KMS-11 (cell line): ENCODE measurements around the gene AVPR2.

Experiments used
- H2AFZ ChIP-seq: fragments of 200-600 bp; sonication (generic); 2 replicates; pipeline ENCODE4 v1.6.1; 2016; ENCODE audit warnings: antibody characterized with exemption, mixed run types, low read depth
- H3K27ac ChIP-seq: fragments of 200-600 bp; sonication (generic); 2 replicates; pipeline ENCODE4 v1.6.1; 2016; ENCODE audit warnings: mild to moderate bottlenecking, mixed run types
- H3K27me3 ChIP-seq: fragments of 200-600 bp; sonication (generic); 2 replicates; pipeline ENCODE4 v1.6.1; 2017; ENCODE audit warnings: mild to moderate bottlenecking, low read depth, mixed run types, moderate library complexity; ENCODE audit not compliant: insufficient read depth
- H3K36me3 ChIP-seq: fragments of 200-600 bp; sonication (generic); 2 replicates; pipeline ENCODE4 v1.6.1; 2017; ENCODE audit warnings: mild to moderate bottlenecking, mixed run types; ENCODE audit not compliant: insufficient read depth
- H3K4me1 ChIP-seq: fragments of 200-600 bp; sonication (generic); 2 replicates; pipeline ENCODE4 v1.6.1; 2016; ENCODE audit warnings: mild to moderate bottlenecking, low read depth, mixed run types; ENCODE audit not compliant: poor library complexity, severe bottlenecking
- H3K4me2 ChIP-seq: fragments of 200-600 bp; sonication (generic); 2 replicates; pipeline ENCODE4 v1.7.0; 2016; ENCODE audit warnings: mild to moderate bottlenecking, mixed run types
- H3K4me3 ChIP-seq: fragments of 200-600 bp; sonication (generic); IDR thresholded peaks from 2 replicates; pipeline ENCODE4 v1.6.1; 2017; ENCODE audit warnings: low read depth, low read length, mixed read lengths; ENCODE audit not compliant: insufficient read depth
- H3K79me2 ChIP-seq: fragments of 200-600 bp; sonication (generic); 2 replicates; pipeline ENCODE4 v1.6.1; 2016; ENCODE audit warnings: low read depth, mixed run types; ENCODE audit not compliant: insufficient read depth
- H3K9ac ChIP-seq: fragments of 200-600 bp; sonication (generic); 2 replicates; pipeline ENCODE4 v1.6.1; 2016; ENCODE audit warnings: mild to moderate bottlenecking, mixed run types
- H4K20me1 ChIP-seq: fragments of 200-600 bp; sonication (generic); 2 replicates; pipeline ENCODE4 v1.6.1; 2016; ENCODE audit warnings: mild to moderate bottlenecking, mixed run types; ENCODE audit not compliant: insufficient read depth
- TF ChIP-seq, protein P1 (sequence below): fragments of 200-600 bp; sonication (generic); conservative IDR thresholded peaks from 2 replicates; pipeline ENCODE4 v1.6.1; 2017; ENCODE audit warnings: low read depth, mild to moderate bottlenecking, antibody characterized with exemption, low read length, moderate library complexity, mixed read lengths

The AVPR2 gene

DNA sequence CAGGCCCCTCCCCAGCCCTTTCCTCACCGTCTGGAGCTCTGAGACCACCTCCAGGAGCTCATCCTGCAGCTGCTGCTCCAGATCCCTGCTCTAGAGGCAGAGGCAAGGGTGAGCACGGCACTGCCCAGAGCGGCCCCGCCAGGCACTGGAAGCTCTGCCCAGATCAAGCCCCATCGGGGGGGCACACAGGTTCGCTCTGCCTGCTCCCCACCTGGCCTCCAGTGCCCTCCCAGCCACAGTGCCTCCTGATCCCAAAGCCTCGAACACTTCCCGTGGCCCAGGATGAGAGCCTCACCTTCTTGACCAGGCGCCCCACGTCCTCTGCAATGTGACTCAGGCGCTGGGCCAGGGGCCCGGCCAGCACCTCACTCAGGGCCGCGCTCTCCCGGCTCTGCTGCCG is 16.6 kb downstream of the AVPR2 start:
- no peaks in the 10 kb centered on the region for H3K27me3 ChIP-seq
- peaks cover 12% of the 10 kb centered on the region for H3K4me1 ChIP-seq
- H4K20me1 ChIP-seq, result no peaks in the 10 kb centered on the region
- no peaks in the 10 kb centered on the region for H3K36me3 ChIP-seq
- no peak overlapping the region for H3K9ac ChIP-seq
- no peak overlapping the region for H3K4me2 ChIP-seq
- TF ChIP-seq, protein P1, sequence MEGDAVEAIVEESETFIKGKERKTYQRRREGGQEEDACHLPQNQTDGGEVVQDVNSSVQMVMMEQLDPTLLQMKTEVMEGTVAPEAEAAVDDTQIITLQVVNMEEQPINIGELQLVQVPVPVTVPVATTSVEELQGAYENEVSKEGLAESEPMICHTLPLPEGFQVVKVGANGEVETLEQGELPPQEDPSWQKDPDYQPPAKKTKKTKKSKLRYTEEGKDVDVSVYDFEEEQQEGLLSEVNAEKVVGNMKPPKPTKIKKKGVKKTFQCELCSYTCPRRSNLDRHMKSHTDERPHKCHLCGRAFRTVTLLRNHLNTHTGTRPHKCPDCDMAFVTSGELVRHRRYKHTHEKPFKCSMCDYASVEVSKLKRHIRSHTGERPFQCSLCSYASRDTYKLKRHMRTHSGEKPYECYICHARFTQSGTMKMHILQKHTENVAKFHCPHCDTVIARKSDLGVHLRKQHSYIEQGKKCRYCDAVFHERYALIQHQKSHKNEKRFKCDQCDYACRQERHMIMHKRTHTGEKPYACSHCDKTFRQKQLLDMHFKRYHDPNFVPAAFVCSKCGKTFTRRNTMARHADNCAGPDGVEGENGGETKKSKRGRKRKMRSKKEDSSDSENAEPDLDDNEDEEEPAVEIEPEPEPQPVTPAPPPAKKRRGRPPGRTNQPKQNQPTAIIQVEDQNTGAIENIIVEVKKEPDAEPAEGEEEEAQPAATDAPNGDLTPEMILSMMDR, result no peak
- H3K79me2 ChIP-seq, result peaks cover 43% of the 10 kb centered on the region
- no peak overlapping the region for H3K27ac ChIP-seq
- H3K4me3 ChIP-seq, result no peak overlapping the region
- no peak overlapping the region for H2AFZ ChIP-seq

- no peak overlapping the region for H3K4me3 ChIP-seq
Observed at GRCh38 chrX:153921511-153922446, 17.3 kb downstream of the AVPR2 start.

DNA sequence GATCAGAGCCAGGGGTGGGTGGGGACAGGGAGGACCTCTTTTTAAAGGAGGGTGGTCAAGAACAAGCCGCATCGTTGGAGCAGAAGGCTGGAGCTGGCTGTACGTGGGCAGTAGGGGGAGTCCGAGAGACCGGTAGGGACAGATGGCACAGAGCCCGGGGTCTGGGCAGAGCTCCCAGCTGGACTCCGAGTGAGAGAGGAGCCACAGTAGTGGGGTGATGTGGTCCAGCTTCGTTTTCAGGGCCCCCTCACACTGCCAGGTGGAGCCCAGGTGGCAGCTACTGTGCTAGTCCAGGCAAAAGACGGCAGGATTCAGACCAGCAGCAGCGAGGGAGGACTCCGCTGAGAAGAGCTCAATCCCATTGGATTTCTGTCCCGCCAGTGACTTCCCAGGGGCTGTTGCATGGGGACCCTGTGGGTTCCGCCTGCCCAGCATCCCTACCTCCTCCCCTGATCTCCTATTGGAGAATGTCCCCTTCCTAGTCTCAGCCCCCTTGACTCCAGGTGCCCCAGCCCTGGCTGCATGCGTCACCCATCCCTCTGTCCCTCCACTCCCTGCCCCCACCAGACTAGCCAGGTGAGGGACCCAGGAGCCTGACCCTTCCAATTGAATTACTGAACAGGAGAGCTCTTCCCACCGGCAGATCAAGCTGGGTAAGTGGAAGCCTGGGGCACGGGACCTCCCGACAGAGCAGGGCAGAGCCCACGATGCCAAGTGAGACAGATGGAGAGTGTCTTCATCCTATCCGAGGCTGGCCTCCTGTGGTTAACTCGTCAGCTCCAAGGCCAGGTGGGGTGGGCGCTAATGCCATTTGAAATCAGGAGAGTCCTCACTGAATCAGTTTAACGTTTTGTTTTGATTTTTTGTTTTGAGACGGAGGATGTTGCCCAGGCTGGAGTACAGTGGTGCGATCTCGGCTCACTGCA is 18.7 kb downstream of the AVPR2 start:
- H3K4me2 ChIP-seq, result peak overlapping the region; percentile 94; the same call in 1 of the 2 replicates
- no peak overlapping the region for H3K4me3 ChIP-seq
- no peaks in the 10 kb centered on the region for H3K27me3 ChIP-seq
- no peak overlapping the region for H3K9ac ChIP-seq
- peaks cover 43% of the 10 kb centered on the region for H3K79me2 ChIP-seq
- H4K20me1 ChIP-seq, result no peaks in the 10 kb centered on the region
- H3K4me1 ChIP-seq, result peaks cover 12% of the 10 kb centered on the region
- TF ChIP-seq, protein P1, result no peak
- H3K36me3 ChIP-seq, result no peaks in the 10 kb centered on the region
- no peak overlapping the region for H2AFZ ChIP-seq
- H3K27ac ChIP-seq, result no peak overlapping the region

More at GRCh38 chrX:153921511-153922446, 17.3 kb downstream of the AVPR2 start:
- Histone ChIP-seq H3K4me1 (peaks cover 12% of the 10 kb centered on the region), H4K20me1 (no peaks in the 10 kb centered on the region), H3K4me2 (no peak overlapping the region), H3K79me2 (peaks cover 43% of the 10 kb centered on the region), H3K36me3 (no peaks in the 10 kb centered on the region), H3K27me3 (no peaks in the 10 kb centered on the region), H3K9ac (no peak overlapping the region), H3K27ac (no peak overlapping the region), H2AFZ (no peak overlapping the region)
- TF ChIP-seq, protein P1, result no peak

- Histone ChIP-seq H3K4me1 (peaks cover 18% of the 10 kb centered on the region), H3K79me2 (peaks cover 43% of the 10 kb centered on the region), H3K27me3 (no peaks in the 10 kb centered on the region), H4K20me1 (no peaks in the 10 kb centered on the region), H3K4me3 (no peak overlapping the region), H3K9ac (peak overlapping the region; percentile 90; the same call in 1 of the 2 replicates), H3K36me3 (no peaks in the 10 kb centered on the region), H3K4me2 (peak overlapping the region; percentile 94), H3K27ac (peak overlapping the region; percentile 95), H2AFZ (no peak overlapping the region)
- TF ChIP-seq, protein P1, result no peak
Observed at GRCh38 chrX:153924149-153924861, 19.8 kb downstream of the AVPR2 start.
